Endodermal cell (in vitro differentiated cells): ENCODE measurements around the gene CINP. TPM values are rescaled to one million over a fixed set of nuclear protein-coding genes. Genes with fewer than 3 reads are reported as not detected.

Experiments
- DNase-seq: peaks from one replicate; pipeline ENCODE4 v3.0.0-alpha.2; 2017
- H3K27ac ChIP-seq: 2 replicates; pipeline ENCODE4 v1.5.1; 2013; ENCODE audit warnings: mild to moderate bottlenecking, low read depth, low read length, moderate library complexity
- H3K27me3 ChIP-seq: 2 replicates; pipeline ENCODE4 v1.6.1; 2013; ENCODE audit warnings: mild to moderate bottlenecking, low read length, moderate library complexity; ENCODE audit not compliant: insufficient read depth, control insufficient read depth, poor library complexity, severe bottlenecking
- H3K36me3 ChIP-seq: 2 replicates; pipeline ENCODE4 v1.7.0; 2013; ENCODE audit warnings: mild to moderate bottlenecking, low read length, moderate library complexity; ENCODE audit not compliant: control insufficient read depth, insufficient read depth
- H3K4me1 ChIP-seq: one replicate; pipeline ENCODE4 v1.7.0; 2013; ENCODE audit warnings: low read length; ENCODE audit not compliant: control insufficient read depth, insufficient read depth
- H3K4me3 ChIP-seq: 2 replicates; pipeline ENCODE4 v1.5.1; 2013; ENCODE audit warnings: mild to moderate bottlenecking, low read length, moderate library complexity
- H3K9ac ChIP-seq: 2 replicates; pipeline ENCODE4 v1.6.1; 2013; ENCODE audit warnings: mild to moderate bottlenecking, low read length, moderate library complexity; ENCODE audit not compliant: poor library complexity, severe bottlenecking; ENCODE audit errors: extremely low read depth
- H3K9me3 ChIP-seq: 2 replicates; pipeline ENCODE4 v1.6.1; 2013; ENCODE audit warnings: mild to moderate bottlenecking, low read length, moderate library complexity; ENCODE audit not compliant: control insufficient read depth
- H3K27ac Mint-ChIP-seq: 2 replicates; pipeline ENCODE4 v1.8.0; 2020; ENCODE audit warnings: mixed read lengths
- H3K27me3 Mint-ChIP-seq: 2 replicates; pipeline ENCODE4 v1.8.0; 2021; ENCODE audit warnings: mild to moderate bottlenecking, mixed read lengths; ENCODE audit not compliant: insufficient read depth
- H3K36me3 Mint-ChIP-seq: 2 replicates; pipeline ENCODE4 v1.8.0; 2020; ENCODE audit warnings: low read depth, mixed read lengths
- H3K4me1 Mint-ChIP-seq: 2 replicates; pipeline ENCODE4 v1.8.0; 2020; ENCODE audit warnings: mixed read lengths
- H3K4me3 Mint-ChIP-seq: 2 replicates; pipeline ENCODE4 v1.8.0; 2020; ENCODE audit warnings: mild to moderate bottlenecking, moderate library complexity, mixed read lengths
- H3K9me3 Mint-ChIP-seq: 2 replicates; pipeline ENCODE4 v1.8.0; 2020; ENCODE audit warnings: mild to moderate bottlenecking, mixed read lengths
- CTCF ChIP-seq: fragments of 200-600 bp; sonication (generic); conservative IDR thresholded peaks from 2 replicates; pipeline ENCODE4 v1.5.0; 2021; ENCODE audit warnings: antibody characterized with exemption, mild to moderate bottlenecking
- WGBS, 2 experiments: methylation state at CpG; one replicate each; pipeline versions ENCODE4 v1.1.5 to v1.1.7; 2013; ENCODE audit warnings: missing lambda C conversion rate in 2 of 2, mixed read lengths in 1 of 2; ENCODE audit not compliant: insufficient coverage in 1 of 2, insufficient read length in 1 of 2; 5-methylcytosine and 5-hydroxymethylcytosine counted together
- total RNA-seq, 2 donors: library from RNA; stranded (reverse); fragmentation: NEBNext Ultra II Directional in 1 of 2; extraction: Animal tissue kit (Norgen Biotek cat#: 25700) in 1 of 2; gene quantifications; 2 replicates in 1 of 2; 3 replicates in 1 of 2; pipeline ENCODE4 v1.2.1, GENCODE V29; 2021

CINP gene
- total RNA-seq, 2 donors from 2014 or later, result 33.3 to 38.3 TPM

GRCh38 chr14:102375119-102375518 is 12.4 kb upstream of the CINP start:
- Histone ChIP-seq H3K27ac (no peak overlapping the region), H3K27me3 (no peaks in the 10 kb centered on the region), H3K4me3 (no peak overlapping the region), H3K36me3 (peaks cover 26% of the 10 kb centered on the region), H3K4me1 (no peaks in the 10 kb centered on the region), H3K9ac (no peak overlapping the region), H3K9me3 (no peaks in the 10 kb centered on the region)
- no peak for DNase-seq
- no peak for TF ChIP-seq CTCF
- no peak overlapping the region for H3K4me3 Mint-ChIP-seq
- H3K9me3 Mint-ChIP-seq, result no peaks in the 10 kb centered on the region
- H3K36me3 Mint-ChIP-seq, result peaks cover 20% of the 10 kb centered on the region
- peaks cover 9% of the 10 kb centered on the region for H3K4me1 Mint-ChIP-seq
- WGBS, 2 experiments, result 97 to 100% methylated on average over 3 to 5 of the region's 5 CpGs
- H3K27ac Mint-ChIP-seq, result no peak overlapping the region
- H3K27me3 Mint-ChIP-seq, result no peaks in the 10 kb centered on the region

GRCh38 chr14:102374264-102374663 is 11.6 kb upstream of the CINP start:
- peaks cover 10% of the 10 kb centered on the region for H3K4me1 Mint-ChIP-seq
- Histone ChIP-seq H3K4me3 (no peak overlapping the region), H3K27ac (no peak overlapping the region), H3K27me3 (no peaks in the 10 kb centered on the region), H3K36me3 (peaks cover 26% of the 10 kb centered on the region), H3K9me3 (no peaks in the 10 kb centered on the region), H3K4me1 (no peaks in the 10 kb centered on the region), H3K9ac (no peak overlapping the region)
- H3K27me3 Mint-ChIP-seq, result no peaks in the 10 kb centered on the region
- H3K4me3 Mint-ChIP-seq, result no peak overlapping the region
- TF ChIP-seq CTCF, result no peak
- H3K9me3 Mint-ChIP-seq, result no peaks in the 10 kb centered on the region
- H3K27ac Mint-ChIP-seq, result no peak overlapping the region
- WGBS, 2 experiments, result 88 to 92% methylated on average over 1 to 2 of the region's 2 CpGs
- no peak for DNase-seq
- peaks cover 18% of the 10 kb centered on the region for H3K36me3 Mint-ChIP-seq

DNA sequence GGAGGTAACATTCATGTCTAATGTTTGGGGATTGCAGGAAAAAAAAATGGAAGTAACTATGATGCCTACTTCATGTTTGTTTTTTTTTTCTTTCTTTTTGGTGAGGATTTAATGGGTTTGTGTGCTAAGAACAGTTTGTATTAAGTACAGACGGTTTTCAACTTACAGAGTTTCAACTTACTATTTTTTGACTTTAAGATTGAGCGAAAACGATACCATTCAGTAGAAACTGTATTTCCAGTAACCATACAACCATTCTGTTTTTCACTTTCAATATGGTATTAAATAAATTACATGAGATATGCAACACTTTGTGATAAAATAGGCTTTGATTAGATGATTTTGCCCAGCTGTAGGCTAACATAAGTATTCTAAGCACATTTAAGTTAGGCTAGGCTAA is 10.4 kb upstream of the CINP start:
- no peaks in the 10 kb centered on the region for H3K4me1 ChIP-seq
- WGBS, 2 experiments, result 97% methylated on average over 3 of the region's 3 CpGs; no CpG with 5 or more reads in 1 of the 2 experiments

More for the DNA sequence above, 10.4 kb upstream of the CINP start:
- no peak for DNase-seq
- Histone ChIP-seq H3K9ac (no peak overlapping the region), H3K4me3 (no peak overlapping the region), H3K27me3 (no peaks in the 10 kb centered on the region), H3K36me3 (peaks cover 20% of the 10 kb centered on the region), H3K27ac (no peak overlapping the region), H3K9me3 (no peaks in the 10 kb centered on the region)
- Mint-ChIP-seq H3K9me3 (no peaks in the 10 kb centered on the region), H3K27me3 (no peaks in the 10 kb centered on the region), H3K27ac (no peak overlapping the region), H3K36me3 (peaks cover 11% of the 10 kb centered on the region), H3K4me1 (peaks cover 10% of the 10 kb centered on the region), H3K4me3 (no peak overlapping the region)
- no peak for TF ChIP-seq CTCF
